ENCODE results near the gene MAP4K3.

The MAP4K3 gene

GRCh38 chr2:39380525-39381150 lies 56.4 kb downstream of the MAP4K3 start:
- DNase-seq (ENCODE audit: low spot score), result no peak
- in situ Hi-C loops (cut with MboI; ENCODE audit: low sequenced_read_pairs, unreplicated experiment), result loop anchor here (25.0 kb wide), 1 partner anchor 332 kb away; no protein-coding TSS in a partner anchor
- TF ChIP-seq CTCF (IDR thresholded peaks at IDR 0.05; ENCODE audit: borderline replicate concordance, control extremely low read depth, extremely low read depth, insufficient read depth, missing control alignments), result no peak

- peak; percentile 52 for TF ChIP-seq CTCF (IDR thresholded peaks at IDR 0.05; ENCODE audit: borderline replicate concordance, control extremely low read depth, extremely low read depth, insufficient read depth, missing control alignments)
- peak; percentile 49 for DNase-seq (ENCODE audit: low spot score)
- in situ Hi-C loops (cut with MboI; ENCODE audit: low sequenced_read_pairs, unreplicated experiment), result loop anchor here (25.0 kb wide), 1 partner anchor 332 kb away; no protein-coding TSS in a partner anchor
Observed at GRCh38 chr2:39379643-39380524, 57.2 kb downstream of the MAP4K3 start.

GRCh38 chr2:39378968-39379367 lies 58.1 kb downstream of the MAP4K3 start:
- in situ Hi-C loops (cut with MboI; ENCODE audit: low sequenced_read_pairs, unreplicated experiment), result loop anchor here (25.0 kb wide), 1 partner anchor 333 kb away; no protein-coding TSS in a partner anchor
- no peak for TF ChIP-seq CTCF (IDR thresholded peaks at IDR 0.05; ENCODE audit: borderline replicate concordance, control extremely low read depth, extremely low read depth, insufficient read depth, missing control alignments)
- DNase-seq (ENCODE audit: low spot score), result no peak

GRCh38 chr2:39377226-39377939 lies 59.7 kb downstream of the MAP4K3 start:
- in situ Hi-C loops (cut with MboI; ENCODE audit: low sequenced_read_pairs, unreplicated experiment), result loop anchor here (25.0 kb wide), 1 partner anchor 335 kb away; no protein-coding TSS in a partner anchor
- peak; percentile 40 for DNase-seq (ENCODE audit: low spot score)

GRCh38 chr2:39375917-39376316 lies 61.2 kb downstream of the MAP4K3 start:
- in situ Hi-C loops (cut with MboI; ENCODE audit: low sequenced_read_pairs, unreplicated experiment), result loop anchor here (25.0 kb wide), 1 partner anchor 336 kb away; no protein-coding TSS in a partner anchor
- DNase-seq (ENCODE audit: low spot score), result no peak
- TF ChIP-seq CTCF (IDR thresholded peaks at IDR 0.05; ENCODE audit: borderline replicate concordance, control extremely low read depth, extremely low read depth, insufficient read depth, missing control alignments), result no peak

More at GRCh38 chr2:39377226-39377939, 59.7 kb downstream of the MAP4K3 start:
- no peak for TF ChIP-seq CTCF (IDR thresholded peaks at IDR 0.05; ENCODE audit: borderline replicate concordance, control extremely low read depth, extremely low read depth, insufficient read depth, missing control alignments)

- TF ChIP-seq CTCF (IDR thresholded peaks at IDR 0.05; ENCODE audit: borderline replicate concordance, control extremely low read depth, extremely low read depth, insufficient read depth, missing control alignments), result no peak
- in situ Hi-C loops (cut with MboI; ENCODE audit: low sequenced_read_pairs, unreplicated experiment), result no loop called here
- no peak for DNase-seq (ENCODE audit: low spot score)
Observed at GRCh38 chr2:39373181-39373802, 63.8 kb downstream of the MAP4K3 start.
